DND-41 (cell line): ENCODE measurements around the gene CITED2.

Source experiments
- ATAC-seq: fragments of 200-7000 bp; cut with Tn5 transposase; 3 replicates; pipeline ENCODE4 v1.9.1; 2021; ENCODE audit warnings: low read depth; ENCODE audit not compliant: insufficient read depth
- DNase-seq: peaks from one replicate; pipeline ENCODE4 v3.0.0-alpha.2; 2020
- H2AFZ ChIP-seq: 2 replicates; pipeline ENCODE4 v1.6.0; 2012; ENCODE audit warnings: low read depth, low read length
- H3K27ac ChIP-seq: 2 replicates; pipeline ENCODE4 v1.5.1; 2012; ENCODE audit warnings: low read length, inconsistent platforms
- H3K27me3 ChIP-seq: fragments of 200-600 bp; sonication (generic); 2 replicates; pipeline ENCODE4 v1.6.0; 2012; ENCODE audit warnings: low read length, mild to moderate bottlenecking, inconsistent platforms; ENCODE audit not compliant: insufficient read depth, poor library complexity
- H3K36me3 ChIP-seq: 2 replicates; pipeline ENCODE4 v1.5.1; 2012; ENCODE audit warnings: low read length, inconsistent platforms; ENCODE audit not compliant: insufficient read depth
- H3K4me1 ChIP-seq: 2 replicates; pipeline ENCODE4 v1.5.1; 2012; ENCODE audit warnings: mild to moderate bottlenecking, low read length; ENCODE audit not compliant: insufficient read depth
- H3K4me2 ChIP-seq: 2 replicates; pipeline ENCODE4 v1.6.0; 2012; ENCODE audit warnings: mild to moderate bottlenecking, moderate library complexity, low read length, inconsistent platforms; ENCODE audit not compliant: insufficient read depth
- H3K4me3 ChIP-seq, 2 experiments: fragments of 200-600 bp in 1 of 2; shearing (Covaris generic) in 1 of 2; 2 replicates each; pipeline ENCODE4 v1.5.1; 2012 to 2016; ENCODE audit warnings: inconsistent platforms in 2 of 2, low read length in 2 of 2, mild to moderate bottlenecking in 2 of 2, low read depth in 1 of 2, moderate library complexity in 1 of 2
- H3K79me2 ChIP-seq: 2 replicates; pipeline ENCODE4 v1.6.0; 2012; ENCODE audit warnings: low read length, inconsistent platforms; ENCODE audit not compliant: insufficient read depth
- H3K9ac ChIP-seq: 2 replicates; pipeline ENCODE4 v1.6.0; 2012; ENCODE audit warnings: low read depth, mild to moderate bottlenecking, inconsistent platforms, low read length, moderate library complexity
- H3K9me3 ChIP-seq: 2 replicates; pipeline ENCODE4 v1.5.1; 2012; ENCODE audit warnings: low read length, moderate library complexity, mild to moderate bottlenecking, inconsistent platforms; ENCODE audit not compliant: insufficient read depth, severe bottlenecking
- H4K20me1 ChIP-seq: 2 replicates; pipeline ENCODE4 v1.6.0; 2012; ENCODE audit warnings: low read length; ENCODE audit not compliant: insufficient read depth
- EZH2 ChIP-seq: IDR thresholded peaks from 3 replicates; pipeline ENCODE4 v1.6.1; 2012; ENCODE audit warnings: borderline replicate concordance, low read depth, mild to moderate bottlenecking, moderate library complexity, low read length, inconsistent platforms; ENCODE audit not compliant: severe bottlenecking
- TF ChIP-seq, protein P1 (sequence below): IDR thresholded peaks from 2 replicates; pipeline ENCODE4 v1.5.1; 2012; ENCODE audit warnings: borderline replicate concordance, low read length, moderate library complexity, mild to moderate bottlenecking; ENCODE audit not compliant: poor library complexity, severe bottlenecking; ENCODE audit errors: extremely low read depth

The CITED2 gene

DNA sequence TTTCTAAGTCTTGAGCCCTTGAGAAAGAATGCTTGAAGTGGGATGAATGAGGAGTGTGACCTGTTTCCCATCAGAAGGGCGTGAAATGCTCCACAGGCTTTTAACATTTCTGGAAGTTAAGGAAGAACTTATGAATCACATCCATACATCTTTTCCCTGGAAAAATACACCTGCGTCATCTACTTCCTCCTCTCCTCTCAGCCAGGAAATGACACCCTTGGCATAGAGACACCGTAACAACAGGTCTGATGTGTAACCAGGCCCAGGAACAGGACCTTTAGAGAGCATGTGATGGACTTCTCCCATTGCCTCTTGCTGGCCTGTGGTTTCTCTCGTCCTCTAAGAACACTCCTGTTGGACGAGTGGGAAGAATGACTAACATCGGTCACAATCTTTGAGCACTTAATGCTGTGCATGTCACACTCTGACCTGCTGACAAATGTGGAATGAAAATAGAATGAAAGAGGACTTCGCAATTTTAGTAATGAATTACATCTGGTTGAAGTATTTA is 28.5 kb upstream of the CITED2 start:
- H2AFZ ChIP-seq: no peak overlapping the region
- no peak overlapping the region for H3K27ac ChIP-seq
- no peak overlapping the region for H3K9ac ChIP-seq
- no peaks in the 10 kb centered on the region for H3K4me1 ChIP-seq
- H3K4me2 ChIP-seq: no peak overlapping the region
- H3K27me3 ChIP-seq: peaks cover 10% of the 10 kb centered on the region
- H3K4me3 ChIP-seq: no peak overlapping the region
- no peak for TF ChIP-seq EZH2
- TF ChIP-seq, protein P1, sequence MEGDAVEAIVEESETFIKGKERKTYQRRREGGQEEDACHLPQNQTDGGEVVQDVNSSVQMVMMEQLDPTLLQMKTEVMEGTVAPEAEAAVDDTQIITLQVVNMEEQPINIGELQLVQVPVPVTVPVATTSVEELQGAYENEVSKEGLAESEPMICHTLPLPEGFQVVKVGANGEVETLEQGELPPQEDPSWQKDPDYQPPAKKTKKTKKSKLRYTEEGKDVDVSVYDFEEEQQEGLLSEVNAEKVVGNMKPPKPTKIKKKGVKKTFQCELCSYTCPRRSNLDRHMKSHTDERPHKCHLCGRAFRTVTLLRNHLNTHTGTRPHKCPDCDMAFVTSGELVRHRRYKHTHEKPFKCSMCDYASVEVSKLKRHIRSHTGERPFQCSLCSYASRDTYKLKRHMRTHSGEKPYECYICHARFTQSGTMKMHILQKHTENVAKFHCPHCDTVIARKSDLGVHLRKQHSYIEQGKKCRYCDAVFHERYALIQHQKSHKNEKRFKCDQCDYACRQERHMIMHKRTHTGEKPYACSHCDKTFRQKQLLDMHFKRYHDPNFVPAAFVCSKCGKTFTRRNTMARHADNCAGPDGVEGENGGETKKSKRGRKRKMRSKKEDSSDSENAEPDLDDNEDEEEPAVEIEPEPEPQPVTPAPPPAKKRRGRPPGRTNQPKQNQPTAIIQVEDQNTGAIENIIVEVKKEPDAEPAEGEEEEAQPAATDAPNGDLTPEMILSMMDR: no peak
- no peaks in the 10 kb centered on the region for H3K79me2 ChIP-seq
- no peaks in the 10 kb centered on the region for H4K20me1 ChIP-seq
- H3K36me3 ChIP-seq: no peaks in the 10 kb centered on the region
- ATAC-seq (no peak), DNase-seq (no peak)
- H3K9me3 ChIP-seq: no peaks in the 10 kb centered on the region

DNA sequence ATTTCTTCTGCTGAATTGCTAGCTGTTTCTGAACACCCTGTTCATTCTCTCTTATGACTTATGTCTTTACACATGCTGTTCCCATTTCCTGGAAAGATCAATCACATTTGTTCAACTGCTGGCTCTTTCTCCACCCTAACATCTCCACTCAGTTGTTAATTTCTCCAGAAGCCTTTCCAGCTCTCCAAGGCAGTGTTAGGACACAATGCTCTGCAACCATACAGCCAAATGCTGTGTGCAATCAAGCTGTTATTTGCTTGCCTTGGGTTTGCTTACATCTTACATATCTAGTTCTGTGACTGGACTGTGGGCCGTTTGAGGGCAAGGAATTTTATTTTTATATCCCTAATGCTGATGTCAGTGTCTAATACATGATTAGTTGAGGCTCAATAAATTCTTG is 24.2 kb upstream of the CITED2 start:
- Histone ChIP-seq H3K9me3 (no peaks in the 10 kb centered on the region), H3K4me1 (no peaks in the 10 kb centered on the region), H3K9ac (no peak overlapping the region), H3K27me3 (no peaks in the 10 kb centered on the region), H4K20me1 (no peaks in the 10 kb centered on the region), H2AFZ (no peak overlapping the region), H3K27ac (no peak overlapping the region), H3K4me3 (no peak overlapping the region), H3K4me2 (no peak overlapping the region), H3K79me2 (no peaks in the 10 kb centered on the region), H3K36me3 (no peaks in the 10 kb centered on the region)
- TF ChIP-seq, protein P1: no peak
- no peak for TF ChIP-seq EZH2
- DNase-seq (no peak), ATAC-seq (no peak)

DNA sequence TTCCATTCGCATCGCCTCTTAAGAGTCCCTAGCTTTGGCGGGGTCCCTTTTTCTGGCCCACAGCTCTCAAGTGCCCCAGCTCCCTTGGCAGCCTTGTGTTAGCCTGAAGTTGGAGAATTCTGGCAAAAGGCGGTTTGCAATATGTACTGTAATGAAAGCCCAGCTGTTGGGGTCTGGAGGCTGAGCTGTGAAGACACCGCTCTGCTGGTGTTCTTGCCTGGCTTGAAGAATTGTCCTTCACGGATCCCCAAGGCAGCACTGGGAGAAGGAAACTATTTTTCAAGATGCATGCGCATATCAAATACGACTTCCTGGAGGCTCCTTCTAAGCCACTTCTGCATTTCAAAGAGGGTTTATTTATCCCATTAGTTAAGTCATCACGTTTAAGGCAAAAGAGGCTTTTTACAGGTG is 21.4 kb upstream of the CITED2 start:
- Histone ChIP-seq H3K27me3 (no peaks in the 10 kb centered on the region), H3K4me3 (no peak overlapping the region), H3K9ac (no peak overlapping the region), H3K79me2 (no peaks in the 10 kb centered on the region), H3K9me3 (no peaks in the 10 kb centered on the region), H4K20me1 (no peaks in the 10 kb centered on the region), H3K27ac (no peak overlapping the region), H3K4me1 (no peaks in the 10 kb centered on the region), H3K36me3 (no peaks in the 10 kb centered on the region), H2AFZ (no peak overlapping the region), H3K4me2 (no peak overlapping the region)
- no peak for ATAC-seq
- no peak for DNase-seq
- TF ChIP-seq, protein P1: no peak
- TF ChIP-seq EZH2: no peak

DNA sequence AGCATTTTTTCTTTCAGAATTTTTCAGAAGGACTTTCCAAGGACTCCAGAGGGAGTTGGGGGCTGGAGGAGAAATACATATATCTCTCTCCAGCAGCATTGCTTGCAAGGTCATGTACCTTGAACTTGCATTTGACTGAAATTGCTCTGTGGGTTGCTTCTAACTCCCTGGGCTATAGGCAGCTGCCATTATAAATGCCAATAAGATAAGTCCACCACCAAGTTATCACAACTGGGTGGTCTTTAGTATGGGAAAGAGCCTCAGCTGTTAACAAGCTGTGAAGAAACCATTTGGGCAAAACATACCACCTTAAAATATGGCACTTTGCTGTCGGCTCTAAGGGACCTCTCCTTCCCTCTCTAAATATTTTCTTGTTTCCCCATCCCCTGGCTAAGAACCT is 20.9 kb upstream of the CITED2 start:
- Histone ChIP-seq H2AFZ (no peak overlapping the region), H3K4me3 (no peak overlapping the region), H3K9ac (no peak overlapping the region), H3K36me3 (no peaks in the 10 kb centered on the region), H3K79me2 (no peaks in the 10 kb centered on the region), H3K9me3 (no peaks in the 10 kb centered on the region), H3K27ac (no peak overlapping the region), H3K27me3 (no peaks in the 10 kb centered on the region), H3K4me2 (no peak overlapping the region), H4K20me1 (no peaks in the 10 kb centered on the region), H3K4me1 (no peaks in the 10 kb centered on the region)
- DNase-seq (no peak), ATAC-seq (no peak)
- TF ChIP-seq, protein P1: no peak
- no peak for TF ChIP-seq EZH2
